C4-2B (cell line): ENCODE results near the gene SIMC1.
"Not testable (repeated sequence)": the region's sequence is repeated elsewhere in the genome, so short reads cannot be mapped to it uniquely, and the experiment has no call there.

Experiments
- CTCF ChIP-seq: fragments of 450-650 bp; conservative IDR thresholded peaks from 2 replicates; pipeline ENCODE4 v1.5.1; 2017; ENCODE audit warnings: mild to moderate bottlenecking
- ZFX ChIP-seq: fragments of 450-650 bp; IDR thresholded peaks from 2 replicates; pipeline ENCODE4 v1.6.1; 2017

- not testable (repeated sequence) for TF ChIP-seq CTCF, ZFX
Observed at GRCh38 chr5:176253370-176254065, 15.3 kb downstream of the SIMC1 start.
